HepG2 (cell line): ENCODE results near the gene CADM1. TPM values are rescaled to one million over a fixed set of nuclear protein-coding genes. Genes with fewer than 3 reads are reported as not detected.

Experiments used
- CREB3 ChIP-seq: sonication (generic); formaldehyde crosslinking; IDR thresholded peaks from 2 replicates; pipeline ENCODE4 v1.5.0; 2020; ENCODE audit warnings: missing genetic modification reagents
- GATAD2A ChIP-seq: IDR thresholded peaks from 2 replicates; pipeline ENCODE4 v1.6.1; 2016
- HDAC1 ChIP-seq: sonication (generic); formaldehyde crosslinking; IDR thresholded peaks from 2 replicates; pipeline ENCODE4 v1.5.1; 2020; ENCODE audit warnings: mild to moderate bottlenecking, missing genetic modification reagents
- HMG20A ChIP-seq: IDR thresholded peaks from 2 replicates; pipeline ENCODE4 v1.6.1; 2016; ENCODE audit warnings: borderline replicate concordance
- NONO ChIP-seq, 2 experiments: fragments of 450-650 bp in 1 of 2; sonication (generic) in 1 of 2; formaldehyde crosslinking in 1 of 2; IDR thresholded peaks in 1 of 2; conservative IDR thresholded peaks in 1 of 2; 2 replicates each; pipeline versions ENCODE4 v1.6.1 to v1.8.0; 2017 to 2022; ENCODE audit warnings: mild to moderate bottlenecking in 1 of 2, missing genetic modification reagents in 1 of 2, moderate library complexity in 1 of 2
- NR0B2 ChIP-seq: sonication (generic); formaldehyde crosslinking; IDR thresholded peaks from 2 replicates; pipeline ENCODE4 v1.4.0; 2020; ENCODE audit warnings: mild to moderate bottlenecking, missing genetic modification reagents
- NR2F2 ChIP-seq: IDR thresholded peaks from 2 replicates; pipeline ENCODE4 v1.6.1; 2012; ENCODE audit warnings: low read depth, inconsistent platforms, borderline replicate concordance
- RFXANK ChIP-seq: IDR thresholded peaks from 2 replicates; pipeline ENCODE4 v1.6.1; 2016
- THAP8 ChIP-seq: sonication (generic); formaldehyde crosslinking; IDR thresholded peaks from 2 replicates; pipeline ENCODE4 v1.5.1; 2020; ENCODE audit warnings: missing genetic modification reagents, mild to moderate bottlenecking, borderline replicate concordance
- ZNF280B ChIP-seq: sonication (generic); formaldehyde crosslinking; IDR thresholded peaks from 2 replicates; pipeline ENCODE4 v1.5.0; 2020; ENCODE audit warnings: missing genetic modification reagents, mild to moderate bottlenecking, borderline replicate concordance
- ZNF331 ChIP-seq: sonication (generic); formaldehyde crosslinking; IDR thresholded peaks from 2 replicates; pipeline ENCODE4 v1.4.0; 2020; ENCODE audit warnings: missing genetic modification reagents
- ZNF800 ChIP-seq: sonication (generic); formaldehyde crosslinking; IDR thresholded peaks from 2 replicates; pipeline ENCODE4 v1.4.0; 2020; ENCODE audit warnings: missing genetic modification reagents
- polyA plus RNA-seq, 8 experiments: library from polyadenylated mRNA; depleted of rRNA in 3 of 8; stranded (reverse) in 7 of 8; unstranded in 1 of 8; fragments of >200 nt; fragmentation: Illumina TruSeq in 4 of 8; extraction: Trizol in 4 of 8; gene quantifications; 2 replicates each; pipeline versions ENCODE4 v1.2.1 to v1.2.3, GENCODE V29; 2011 to 2016; ENCODE audit warnings: low read depth in 4 of 8, missing spikeins in 1 of 8, mixed read lengths in 1 of 8; ENCODE audit not compliant: insufficient read depth in 1 of 8
- total RNA-seq, 5 experiments: library from RNA; depleted of rRNA; stranded (reverse); fragments of >200 nt; fragmentation: Illumina TruSeq; extraction: Trizol; gene quantifications; 2 replicates each; pipeline ENCODE4 v1.2.3, GENCODE V29; 2016; ENCODE audit warnings: low read depth in 1 of 5
- TF ChIP-seq, protein P1 (sequence below): sonication (generic); formaldehyde crosslinking; IDR thresholded peaks from 2 replicates; pipeline ENCODE4 v1.4.0; 2020; ENCODE audit warnings: missing genetic modification reagents
- TF ChIP-seq, protein P2 (sequence below): sonication (generic); formaldehyde crosslinking; conservative IDR thresholded peaks from 2 replicates; pipeline ENCODE4 v1.4.0; 2020; ENCODE audit warnings: mild to moderate bottlenecking, missing genetic modification reagents, moderate library complexity

CADM1 gene
- total and polyA plus RNA-seq, 2 of the 13 experiments (the other 11 are each of a cell fraction or from before 2014, with no cell fraction given): 71.3 to 122 TPM

- TF ChIP-seq ZNF800 (CRISPR knock-in tag) (0 out of 2 replicates have a peak, but pooled peaks have one; percentile 42), HMG20A (peak; percentile 62; the same call in 1 of the 2 replicates), RFXANK (CRISPR knock-in tag) (no peak), CREB3 (CRISPR knock-in tag) (no peak), ZNF280B (CRISPR knock-in tag) (no peak), NR2F2 (peak; percentile 73; the same call in 1 of the 2 replicates), NR0B2 (CRISPR knock-in tag) (no peak), THAP8 (CRISPR knock-in tag) (no peak), HDAC1 (peak; percentile 81), ZNF331 (CRISPR knock-in tag) (peak; percentile 62; the same call in 1 of the 2 replicates), NONO (IDR thresholded peaks at IDR 0.05) (no peak), NONO (CRISPR knock-in tag; conservative IDR thresholded peaks at IDR 0.05) (peak; percentile 22; the same call in 1 of the 2 replicates), GATAD2A (CRISPR knock-in tag) (peak; percentile 85)
- TF ChIP-seq, protein P1, sequence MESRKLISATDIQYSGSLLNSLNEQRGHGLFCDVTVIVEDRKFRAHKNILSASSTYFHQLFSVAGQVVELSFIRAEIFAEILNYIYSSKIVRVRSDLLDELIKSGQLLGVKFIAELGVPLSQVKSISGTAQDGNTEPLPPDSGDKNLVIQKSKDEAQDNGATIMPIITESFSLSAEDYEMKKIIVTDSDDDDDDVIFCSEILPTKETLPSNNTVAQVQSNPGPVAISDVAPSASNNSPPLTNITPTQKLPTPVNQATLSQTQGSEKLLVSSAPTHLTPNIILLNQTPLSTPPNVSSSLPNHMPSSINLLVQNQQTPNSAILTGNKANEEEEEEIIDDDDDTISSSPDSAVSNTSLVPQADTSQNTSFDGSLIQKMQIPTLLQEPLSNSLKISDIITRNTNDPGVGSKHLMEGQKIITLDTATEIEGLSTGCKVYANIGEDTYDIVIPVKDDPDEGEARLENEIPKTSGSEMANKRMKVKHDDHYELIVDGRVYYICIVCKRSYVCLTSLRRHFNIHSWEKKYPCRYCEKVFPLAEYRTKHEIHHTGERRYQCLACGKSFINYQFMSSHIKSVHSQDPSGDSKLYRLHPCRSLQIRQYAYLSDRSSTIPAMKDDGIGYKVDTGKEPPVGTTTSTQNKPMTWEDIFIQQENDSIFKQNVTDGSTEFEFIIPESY (CRISPR knock-in tag): no peak
- TF ChIP-seq, protein P2, sequence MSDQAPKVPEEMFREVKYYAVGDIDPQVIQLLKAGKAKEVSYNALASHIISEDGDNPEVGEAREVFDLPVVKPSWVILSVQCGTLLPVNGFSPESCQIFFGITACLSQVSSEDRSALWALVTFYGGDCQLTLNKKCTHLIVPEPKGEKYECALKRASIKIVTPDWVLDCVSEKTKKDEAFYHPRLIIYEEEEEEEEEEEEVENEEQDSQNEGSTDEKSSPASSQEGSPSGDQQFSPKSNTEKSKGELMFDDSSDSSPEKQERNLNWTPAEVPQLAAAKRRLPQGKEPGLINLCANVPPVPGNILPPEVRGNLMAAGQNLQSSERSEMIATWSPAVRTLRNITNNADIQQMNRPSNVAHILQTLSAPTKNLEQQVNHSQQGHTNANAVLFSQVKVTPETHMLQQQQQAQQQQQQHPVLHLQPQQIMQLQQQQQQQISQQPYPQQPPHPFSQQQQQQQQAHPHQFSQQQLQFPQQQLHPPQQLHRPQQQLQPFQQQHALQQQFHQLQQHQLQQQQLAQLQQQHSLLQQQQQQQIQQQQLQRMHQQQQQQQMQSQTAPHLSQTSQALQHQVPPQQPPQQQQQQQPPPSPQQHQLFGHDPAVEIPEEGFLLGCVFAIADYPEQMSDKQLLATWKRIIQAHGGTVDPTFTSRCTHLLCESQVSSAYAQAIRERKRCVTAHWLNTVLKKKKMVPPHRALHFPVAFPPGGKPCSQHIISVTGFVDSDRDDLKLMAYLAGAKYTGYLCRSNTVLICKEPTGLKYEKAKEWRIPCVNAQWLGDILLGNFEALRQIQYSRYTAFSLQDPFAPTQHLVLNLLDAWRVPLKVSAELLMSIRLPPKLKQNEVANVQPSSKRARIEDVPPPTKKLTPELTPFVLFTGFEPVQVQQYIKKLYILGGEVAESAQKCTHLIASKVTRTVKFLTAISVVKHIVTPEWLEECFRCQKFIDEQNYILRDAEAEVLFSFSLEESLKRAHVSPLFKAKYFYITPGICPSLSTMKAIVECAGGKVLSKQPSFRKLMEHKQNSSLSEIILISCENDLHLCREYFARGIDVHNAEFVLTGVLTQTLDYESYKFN: peak; percentile 83
Measured at GRCh38 chr11:115409691-115410220, 94.5 kb downstream of the CADM1 start (continued).
